HuH-7.5 (cell line): ENCODE measurements around the gene ATG16L1.
A peak's percentile ranks its signal among the peaks of the same experiment; 100 is the strongest.

ENCODE experiments used
- DNase-seq: peaks from one replicate; pipeline ENCODE4 v3.0.0; 2011; ENCODE audit warnings: low spot score

ATG16L1 gene

DNA sequence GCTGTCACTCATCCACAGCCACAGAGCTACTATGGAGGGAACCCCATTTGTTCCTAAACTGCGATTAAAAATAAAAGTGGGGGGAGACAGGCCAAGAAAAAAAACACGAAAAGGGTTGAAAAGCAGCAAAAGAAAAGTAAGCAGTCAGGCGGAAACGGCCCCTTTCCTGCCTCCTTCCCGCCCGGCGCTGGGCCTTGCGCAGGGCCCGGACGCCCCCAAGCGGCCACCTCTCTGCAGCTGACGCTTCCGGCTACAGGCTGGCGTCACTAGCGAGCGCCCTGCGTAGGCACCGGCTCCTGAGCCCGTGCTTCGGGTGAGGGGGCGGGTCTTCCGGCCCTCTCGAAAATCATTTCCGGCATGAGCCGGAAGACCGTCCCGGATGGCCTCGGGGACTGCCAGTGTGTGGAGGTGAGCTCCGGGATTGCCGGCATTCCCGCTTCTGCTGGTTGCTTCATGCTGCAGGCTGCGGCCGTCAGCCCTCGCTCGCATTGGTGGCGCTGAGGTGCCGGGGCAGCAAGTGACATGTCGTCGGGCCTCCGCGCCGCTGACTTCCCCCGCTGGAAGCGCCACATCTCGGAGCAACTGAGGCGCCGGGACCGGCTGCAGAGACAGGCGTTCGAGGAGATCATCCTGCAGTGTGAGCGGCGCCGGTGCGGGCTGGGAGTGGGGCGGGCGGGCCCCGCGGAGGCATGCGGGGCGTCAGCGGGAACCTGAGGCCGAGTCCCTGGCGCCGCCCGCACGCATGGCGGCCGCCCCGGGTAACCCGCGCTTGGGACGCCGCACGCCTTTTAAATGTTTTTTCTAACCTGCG is at the start of gene ATG16L1:
Gene ATG16L1 (plus strand): TSS at position 368 of the 811 bp plus-strand sequence. CDS start 155 bp downstream, at position 523.
- DNase-seq = peak; percentile 97

DNA sequence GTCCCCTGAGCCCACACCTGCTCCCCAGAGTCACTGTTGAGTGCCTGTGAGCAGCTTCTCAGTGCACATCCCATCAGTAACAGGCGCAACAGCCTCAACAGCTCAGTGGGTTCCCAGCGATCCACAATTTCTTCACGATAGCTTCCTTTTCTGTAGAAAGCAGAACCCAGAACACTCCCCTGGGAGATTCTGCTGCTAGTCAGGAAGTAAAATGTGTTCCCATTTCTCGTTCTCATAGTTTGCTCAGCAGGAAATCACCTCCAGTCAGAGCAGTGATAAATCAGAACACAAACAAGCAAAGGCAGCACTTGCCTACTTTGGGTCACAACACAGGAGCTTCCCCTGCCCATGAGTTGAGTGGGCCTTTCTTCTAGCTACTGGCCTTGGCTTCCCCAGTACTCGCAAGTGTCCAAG is 48.9 kb upstream of the ATG16L1 start:
- DNase-seq = no peak

DNA sequence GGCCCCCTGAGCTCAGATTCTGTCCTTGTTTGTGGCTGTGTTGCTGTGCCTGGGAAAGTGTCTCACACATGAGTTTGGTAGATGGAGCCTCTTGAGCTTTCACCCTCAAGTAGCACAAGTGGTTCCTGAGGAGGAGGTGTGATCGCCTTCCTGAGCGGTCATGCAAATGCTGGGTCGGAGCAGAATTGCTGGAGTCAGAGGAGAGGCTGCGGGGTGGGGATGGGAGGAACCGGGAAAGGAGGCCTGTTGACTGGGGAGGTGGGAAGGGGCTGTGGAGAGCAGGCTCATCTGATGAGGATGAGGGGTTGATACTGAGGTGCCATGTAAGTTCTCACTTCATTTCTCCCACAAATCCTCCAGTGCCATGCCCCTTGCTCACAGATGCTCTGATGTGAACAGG is 48.4 kb upstream of the ATG16L1 start:
- DNase-seq = no peak

DNA sequence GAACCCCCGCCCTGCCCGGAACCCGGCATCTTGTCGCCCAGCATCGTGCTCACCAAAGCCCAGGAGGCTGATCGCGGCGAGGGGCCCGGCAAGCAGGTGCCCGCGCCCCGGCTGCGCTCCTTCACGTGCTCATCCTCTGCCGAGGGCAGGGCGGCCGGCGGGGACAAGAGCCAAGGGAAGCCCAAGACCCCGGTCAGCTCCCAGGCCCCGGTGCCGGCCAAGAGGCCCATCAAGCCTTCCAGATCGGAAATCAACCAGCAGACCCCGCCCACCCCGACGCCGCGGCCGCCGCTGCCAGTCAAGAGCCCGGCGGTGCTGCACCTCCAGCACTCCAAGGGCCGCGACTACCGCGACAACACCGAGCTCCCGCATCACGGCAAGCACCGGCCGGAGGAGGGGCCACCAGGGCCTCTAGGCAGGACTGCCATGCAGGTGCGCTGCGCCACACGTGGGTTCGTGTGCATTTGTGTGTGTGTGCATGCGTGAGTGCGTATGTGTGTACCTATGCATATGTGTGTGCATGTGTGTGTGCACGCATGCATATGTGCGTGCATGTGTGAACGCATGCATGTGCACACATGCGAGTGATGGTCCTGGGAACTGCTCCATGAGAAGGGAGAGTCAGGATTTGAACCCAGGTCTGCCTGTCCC is 47.1 kb upstream of the ATG16L1 start:
- DNase-seq = no peak

DNA sequence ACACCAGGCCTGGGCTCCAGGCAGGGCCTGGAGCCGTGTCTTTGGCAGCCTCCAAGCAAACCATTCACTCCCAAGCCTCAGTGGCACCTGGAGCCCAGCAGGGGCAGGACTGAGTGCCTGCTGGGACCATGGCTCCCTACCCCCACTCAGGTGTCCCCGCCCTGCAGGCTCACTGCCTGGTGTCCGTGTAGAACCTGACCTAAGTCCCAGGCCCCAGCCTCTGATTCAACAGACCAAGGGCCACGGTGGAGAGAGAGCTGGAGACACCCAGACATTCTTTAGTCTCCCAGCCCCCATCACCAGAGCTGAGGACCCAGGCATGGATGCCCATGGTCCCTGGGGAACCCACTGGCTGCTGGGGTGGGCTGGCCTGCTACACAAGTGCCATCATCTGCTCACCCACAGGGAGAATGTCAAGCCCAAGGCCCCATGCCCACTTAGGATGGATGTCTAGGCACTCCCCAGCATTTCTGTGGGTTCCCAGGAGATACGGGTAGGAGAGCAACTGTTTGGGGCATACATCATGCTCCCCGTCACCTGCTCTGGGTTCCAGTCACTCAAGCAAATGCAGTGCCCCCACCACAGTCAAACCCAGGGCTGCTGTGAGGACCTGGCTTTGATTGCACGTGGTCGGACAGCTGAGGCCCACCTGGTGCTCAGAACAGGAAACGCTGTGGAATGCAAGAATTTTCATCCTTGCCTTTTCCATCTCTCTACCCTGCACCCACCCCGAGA is 42.9 kb upstream of the ATG16L1 start:
- DNase-seq = peak; percentile 33

DNA sequence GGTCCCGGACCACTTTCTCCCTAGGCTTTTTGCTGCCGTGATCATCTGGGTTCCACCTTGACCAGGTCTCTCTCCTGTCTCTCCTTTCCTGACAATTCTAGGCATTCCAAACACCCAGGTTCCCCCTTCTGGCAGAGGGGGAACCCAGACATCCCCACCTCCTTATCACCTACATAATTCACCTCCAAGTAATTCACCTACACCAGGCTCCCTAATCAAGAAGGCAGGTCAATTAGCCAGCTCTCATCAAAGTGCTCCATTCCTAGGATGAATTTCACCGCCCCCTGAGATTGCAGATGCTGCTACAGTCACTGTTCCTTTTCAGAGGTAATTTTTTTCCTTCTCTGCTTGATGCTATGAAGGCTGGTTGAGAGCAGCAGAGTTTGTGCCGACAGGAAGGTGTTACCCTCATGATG is 42.3 kb upstream of the ATG16L1 start:
- DNase-seq = no peak

DNA sequence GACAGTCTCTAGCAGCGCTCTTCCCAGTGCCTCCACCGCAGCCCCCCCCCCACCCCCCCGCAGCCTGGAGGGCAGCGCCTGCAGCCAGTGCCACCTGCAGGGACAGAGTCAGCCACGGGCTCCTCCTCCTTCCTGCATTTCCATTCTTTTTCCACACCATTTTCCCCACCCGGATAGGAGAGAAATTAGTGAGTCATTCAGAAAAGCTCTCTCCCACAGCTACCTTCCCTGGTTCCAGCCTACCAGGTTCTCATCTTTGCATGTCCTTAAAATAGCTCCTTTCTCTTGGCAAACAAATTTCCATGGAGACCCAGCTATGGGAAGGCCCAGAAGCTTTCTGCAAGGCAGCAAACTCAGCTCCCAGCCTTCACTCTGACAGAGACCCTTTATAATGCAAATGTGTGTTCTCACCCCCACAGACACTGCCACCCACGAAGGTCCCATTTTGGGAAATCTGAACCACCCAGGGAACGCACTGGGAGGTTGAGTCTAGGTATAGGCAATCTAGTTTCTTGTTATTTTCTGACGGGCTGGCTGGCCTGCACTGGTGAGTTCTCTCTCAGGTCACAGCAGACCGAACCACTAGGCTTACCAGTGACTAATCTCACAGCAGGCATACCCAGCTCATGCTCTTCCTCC is 41.8 kb upstream of the ATG16L1 start:
- DNase-seq = no peak

DNA sequence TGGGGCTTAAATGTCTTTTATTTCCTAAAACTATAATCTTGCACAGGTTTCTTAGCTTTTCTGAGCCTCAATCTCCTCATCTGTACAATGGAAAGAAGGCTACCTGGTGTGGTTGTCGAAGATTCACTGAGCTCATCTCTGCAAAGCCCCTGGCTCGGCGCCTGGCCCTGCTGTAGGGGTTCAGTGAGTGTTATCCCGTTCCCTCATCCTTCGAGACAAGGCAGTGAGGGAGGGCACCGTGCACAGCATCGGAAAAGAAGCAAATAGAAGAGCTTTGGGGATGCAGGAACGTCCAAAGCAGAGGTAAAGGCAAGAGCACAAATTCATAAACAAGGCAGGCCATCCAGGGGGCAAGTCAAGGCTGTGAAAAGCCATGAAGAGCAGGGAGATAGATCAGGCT is 41.2 kb upstream of the ATG16L1 start:
- no peak for DNase-seq

DNA sequence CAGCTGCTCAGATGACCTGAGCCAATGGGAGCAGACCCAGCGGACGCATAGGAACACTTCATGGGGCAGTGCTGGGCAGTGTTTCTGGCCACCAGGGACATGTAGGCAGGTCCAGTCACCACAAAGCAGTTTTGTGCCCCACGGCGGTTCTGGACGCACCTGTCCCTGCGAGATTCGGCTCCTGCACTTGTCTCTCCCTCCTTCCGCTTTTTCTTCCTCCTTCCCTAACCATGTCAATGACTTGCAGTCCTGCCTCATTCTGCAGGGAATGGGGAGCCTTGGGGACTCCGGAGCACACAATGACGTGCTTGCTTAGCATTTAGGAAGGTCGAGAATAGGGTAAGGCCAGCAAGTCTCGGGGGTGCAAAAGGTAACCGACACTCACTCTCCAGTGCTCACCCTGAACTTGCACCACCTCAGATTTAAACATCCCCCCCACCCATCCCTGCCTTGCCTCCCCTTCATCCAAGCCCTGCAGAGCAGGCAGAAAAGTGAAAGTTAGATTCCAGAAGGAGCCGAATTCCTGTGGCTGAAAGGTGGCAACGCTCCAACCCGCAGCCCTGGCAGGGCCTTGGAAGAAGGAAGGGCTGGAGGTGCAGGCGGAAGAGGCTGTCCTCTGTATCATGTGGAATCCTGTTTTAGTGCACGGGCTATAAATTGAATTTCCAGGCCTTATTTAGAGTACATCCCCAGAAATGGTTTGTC is 40.5 kb upstream of the ATG16L1 start:
- no peak for DNase-seq

DNA sequence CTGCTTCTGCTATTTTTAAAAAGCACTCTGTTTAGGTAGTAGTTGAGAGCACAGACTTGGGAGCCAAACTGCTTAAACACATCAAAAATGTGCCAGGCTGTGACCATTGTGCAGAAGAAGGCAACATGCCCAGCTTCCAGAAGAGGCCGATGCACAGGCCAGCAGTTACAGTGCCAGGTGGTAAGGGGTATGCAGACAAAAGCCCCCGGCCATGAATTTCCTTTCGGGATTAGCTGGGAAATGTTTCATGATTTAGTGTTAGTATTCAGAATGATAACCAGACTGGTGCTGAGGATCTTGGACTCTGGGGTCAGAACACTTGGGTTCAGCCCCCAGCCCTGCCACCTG is 40.0 kb upstream of the ATG16L1 start:
- DNase-seq = no peak

DNA sequence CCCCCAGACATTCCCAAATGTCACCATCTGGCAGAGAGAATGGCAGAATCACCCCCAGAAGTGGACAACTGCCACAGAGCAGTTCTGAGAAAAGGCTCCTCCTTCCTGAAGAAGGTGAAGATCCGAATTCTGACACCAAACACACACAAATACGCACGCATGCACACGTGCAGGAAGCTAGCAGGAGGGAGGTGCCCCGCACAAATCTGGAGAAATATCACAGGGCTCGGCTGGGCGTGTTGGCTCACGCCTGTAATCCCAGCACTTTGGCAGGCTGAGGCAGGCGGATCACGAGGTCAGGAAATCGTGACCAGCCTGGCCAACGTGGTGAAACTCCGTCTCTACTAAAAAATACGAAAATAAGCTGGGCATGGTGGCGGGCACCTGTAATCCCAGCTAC is 38.5 kb upstream of the ATG16L1 start:
- no peak for DNase-seq

DNA sequence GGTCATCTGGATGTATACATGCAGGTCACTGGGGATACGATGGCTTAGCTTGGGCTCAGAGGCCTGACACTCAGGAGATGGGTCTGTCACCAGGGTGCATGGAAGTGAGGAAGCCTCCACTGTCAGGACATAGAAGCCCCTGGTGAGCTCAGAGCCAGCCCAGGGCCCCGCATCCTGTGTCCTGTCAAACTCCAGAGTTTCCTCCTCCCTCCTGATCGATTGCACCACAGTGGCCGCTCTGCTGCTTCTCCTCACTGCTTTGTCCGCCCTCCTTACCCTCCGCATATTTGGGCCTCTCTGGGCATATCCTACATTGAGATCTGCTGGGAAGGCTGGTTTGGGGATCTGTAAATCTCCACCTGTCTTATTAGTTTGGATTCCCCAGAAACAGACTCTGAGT is 37.5 kb upstream of the ATG16L1 start:
- DNase-seq = no peak

DNA sequence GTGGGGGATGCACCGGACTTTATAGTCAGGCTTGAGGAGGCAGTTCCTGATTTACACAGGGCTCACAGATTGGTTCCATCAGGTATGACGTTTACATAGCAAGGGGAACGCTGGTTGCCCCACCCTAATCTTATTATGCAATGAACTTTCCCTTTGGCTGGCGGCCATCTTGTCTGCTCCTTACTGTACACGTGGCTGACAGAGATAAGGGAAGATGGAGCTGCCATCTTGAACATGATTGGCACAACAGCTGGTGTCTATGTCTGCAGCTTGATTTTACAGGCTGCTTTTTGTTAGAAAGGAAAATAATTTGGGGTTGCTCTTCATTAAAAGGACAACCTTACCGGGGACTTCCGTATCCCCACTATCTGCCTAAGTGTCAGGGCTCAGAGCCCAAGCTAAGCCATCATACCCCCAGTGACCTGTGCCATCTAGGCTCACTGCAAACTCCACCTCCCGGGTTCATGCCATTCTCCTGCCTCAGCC is 33.5 kb upstream of the ATG16L1 start:
- no peak for DNase-seq

DNA sequence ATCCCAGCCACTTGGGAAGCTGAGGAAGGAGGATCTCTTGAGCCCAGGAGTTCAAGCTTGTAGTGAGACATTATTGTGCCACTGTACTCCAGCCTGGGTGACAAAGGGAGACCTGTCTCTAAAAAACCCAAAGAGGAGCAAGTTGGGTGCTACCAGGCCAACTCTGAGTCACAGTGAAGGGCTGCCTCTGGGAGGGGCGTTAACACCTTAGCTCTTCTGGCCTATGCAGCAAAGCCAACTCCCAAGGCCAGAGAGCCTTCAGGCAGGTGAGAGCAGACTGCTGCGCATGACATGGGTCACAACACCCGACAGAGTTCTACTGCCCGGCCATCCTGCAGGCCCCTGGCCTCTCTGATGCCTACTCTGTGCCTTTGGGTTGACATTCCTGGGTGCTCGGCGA is 32.6 kb upstream of the ATG16L1 start:
- DNase-seq = no peak

DNA sequence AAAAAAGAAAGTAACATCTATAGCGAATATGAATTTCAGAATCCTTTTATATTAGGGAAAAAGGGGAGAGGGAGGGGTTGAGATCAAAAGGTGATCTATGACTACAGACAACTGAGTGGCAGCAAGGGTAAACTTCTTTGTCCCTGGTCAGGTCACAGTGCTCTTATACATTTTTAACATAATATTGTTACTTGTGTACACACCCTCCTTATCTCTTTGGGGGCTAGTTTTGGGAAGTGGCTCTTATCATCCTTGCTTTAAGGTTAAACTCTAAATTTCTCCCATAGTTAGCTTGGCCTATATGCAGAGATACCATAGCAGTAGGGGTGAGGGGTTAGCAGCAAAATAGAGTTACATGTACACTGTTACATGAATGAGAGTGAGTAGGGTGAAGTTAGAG is 31.6 kb upstream of the ATG16L1 start:
- no peak for DNase-seq

DNA sequence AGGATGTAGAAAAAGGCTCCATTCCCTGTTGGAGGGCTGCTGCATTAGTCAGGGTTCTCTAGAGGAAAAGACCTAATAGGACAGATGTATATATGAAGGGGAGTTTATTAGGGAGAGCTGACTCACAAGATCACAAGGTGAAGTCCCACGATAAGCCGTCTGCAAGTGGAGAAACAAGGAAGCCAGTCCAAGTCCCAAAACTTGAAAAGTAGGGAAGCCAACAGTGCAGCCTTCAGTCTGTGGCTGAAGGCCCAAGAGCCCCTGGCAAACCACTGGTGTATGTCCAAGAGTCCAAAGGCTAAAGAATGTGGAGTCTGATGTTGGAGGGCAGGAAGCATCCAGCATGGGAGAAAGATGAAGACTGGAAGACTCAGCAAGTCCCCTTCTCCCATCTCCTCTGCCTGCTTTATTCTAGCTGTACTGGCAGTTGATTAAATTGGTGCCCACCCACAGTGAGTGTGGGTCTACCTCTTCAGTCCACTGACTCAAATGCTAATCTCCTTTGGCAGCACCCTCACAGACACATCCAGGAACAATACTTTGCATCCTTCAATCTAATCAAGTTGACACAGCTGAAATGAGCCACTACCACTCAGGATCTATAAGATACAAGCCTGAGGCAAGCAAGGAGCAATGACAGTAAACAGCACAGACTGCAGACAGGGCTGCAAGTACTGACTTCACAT is 30.0 kb upstream of the ATG16L1 start:
- no peak for DNase-seq

DNA sequence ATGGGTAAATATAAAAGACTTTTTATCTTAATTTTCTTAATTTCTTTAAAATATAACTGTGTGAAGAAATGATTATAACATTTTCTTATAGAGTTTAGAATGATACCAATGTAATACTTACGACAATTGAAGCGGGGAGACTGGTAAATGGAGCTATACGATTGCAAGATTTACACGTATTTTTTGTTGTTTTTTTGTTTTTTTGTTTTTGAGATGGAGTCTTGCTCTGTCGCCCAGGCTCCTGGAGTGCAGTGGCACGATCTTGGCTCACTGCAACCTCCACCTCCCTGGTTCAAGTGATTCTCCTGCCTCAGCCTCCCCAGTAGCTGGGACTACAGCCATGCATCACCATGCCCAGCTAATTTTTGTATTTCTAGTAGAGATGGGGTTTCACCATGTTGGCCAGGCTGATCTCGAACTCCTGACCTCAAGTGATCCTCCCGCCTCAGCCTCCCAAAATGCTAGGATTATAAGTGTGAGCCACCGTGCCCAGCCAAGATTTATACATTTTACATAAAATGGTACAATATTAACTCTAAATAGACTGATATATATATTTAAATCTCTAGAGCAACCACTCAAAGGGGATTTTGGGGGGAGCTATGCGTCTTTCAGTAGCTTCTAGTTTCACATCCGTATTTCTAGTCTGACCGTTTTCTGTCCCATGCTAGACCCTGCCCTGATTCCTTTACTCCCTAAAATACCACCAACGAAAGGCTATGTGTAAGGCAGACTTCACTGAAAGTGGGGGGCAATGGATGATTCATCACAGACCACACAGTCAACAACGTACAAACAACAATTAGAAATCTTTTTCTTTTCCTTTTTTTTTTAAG is 28.2 kb upstream of the ATG16L1 start:
- no peak for DNase-seq

DNA sequence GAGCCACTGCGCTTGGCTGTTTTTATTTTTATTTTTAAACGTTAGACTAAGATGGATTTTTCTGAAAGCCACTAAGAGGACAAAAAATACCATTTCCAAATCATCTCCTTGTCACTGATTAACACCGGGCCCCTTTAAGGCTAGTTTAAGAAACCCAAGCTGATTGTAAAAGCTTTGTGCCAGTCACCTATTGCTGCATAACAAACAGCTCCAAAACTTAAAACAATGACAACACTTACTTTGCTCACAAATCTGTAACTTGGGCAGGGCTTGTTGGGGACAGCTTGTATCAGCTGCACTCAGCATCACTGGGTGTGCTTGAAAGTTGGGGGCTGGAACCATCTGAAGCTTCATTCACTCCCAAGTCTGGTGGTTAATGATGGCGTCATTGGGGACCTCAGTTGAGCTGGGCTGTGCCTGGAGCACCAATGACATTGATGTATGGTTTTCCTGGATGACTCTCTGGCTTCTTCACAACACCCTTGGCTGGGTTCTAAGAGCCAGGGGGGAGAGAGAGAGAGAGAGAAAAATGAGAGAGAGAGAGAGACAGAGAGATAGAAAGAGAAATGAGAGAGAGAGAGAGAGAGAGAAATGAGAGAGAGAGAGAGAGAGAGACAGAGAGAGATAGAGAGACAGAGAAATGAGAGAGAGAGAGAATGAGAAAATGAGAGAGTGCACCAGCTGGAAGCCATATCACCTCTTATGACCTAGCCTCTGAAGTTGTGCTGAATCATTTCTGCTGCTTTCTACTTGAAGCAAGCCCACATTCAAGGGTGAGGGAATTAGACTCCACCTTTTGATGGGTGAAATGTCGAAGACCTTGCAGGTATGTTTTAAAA is 26.0 kb upstream of the ATG16L1 start:
- no peak for DNase-seq

DNA sequence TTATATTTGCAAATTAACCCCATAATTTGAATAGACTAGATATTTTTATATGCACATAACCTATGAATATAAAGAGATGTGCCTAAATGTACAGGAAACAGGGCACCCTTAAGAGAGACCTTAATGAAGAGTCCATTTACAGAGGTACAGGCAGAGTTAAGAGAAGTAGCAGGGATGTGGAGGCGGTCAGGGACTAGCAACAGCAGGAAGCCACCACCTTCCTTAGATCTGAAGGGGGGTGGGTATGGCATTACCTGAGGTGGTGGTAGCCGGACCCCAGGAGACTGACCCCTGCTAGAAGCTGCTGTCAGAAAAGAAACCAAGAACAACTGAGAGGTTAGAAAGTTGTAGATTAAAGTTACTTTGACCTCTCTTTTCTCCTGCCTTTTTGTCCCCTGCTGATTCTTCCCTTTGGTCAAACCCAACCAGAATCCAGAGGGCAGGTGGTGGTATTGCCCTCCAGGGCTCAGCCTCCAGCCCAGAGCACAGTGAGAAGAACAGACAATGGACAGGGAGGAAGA is 24.9 kb upstream of the ATG16L1 start:
- DNase-seq = no peak
